ENCODE data around the gene SERPINC1. TPM values are rescaled to one million over a fixed set of nuclear protein-coding genes. Genes with fewer than 3 reads are reported as not detected.

SERPINC1 gene
- total and polyA plus RNA-seq, 2 of the 8 experiments (the other 6 are each of a cell fraction or from before 2014, with no cell fraction given) = 0.08 TPM; not detected in 1

DNA sequence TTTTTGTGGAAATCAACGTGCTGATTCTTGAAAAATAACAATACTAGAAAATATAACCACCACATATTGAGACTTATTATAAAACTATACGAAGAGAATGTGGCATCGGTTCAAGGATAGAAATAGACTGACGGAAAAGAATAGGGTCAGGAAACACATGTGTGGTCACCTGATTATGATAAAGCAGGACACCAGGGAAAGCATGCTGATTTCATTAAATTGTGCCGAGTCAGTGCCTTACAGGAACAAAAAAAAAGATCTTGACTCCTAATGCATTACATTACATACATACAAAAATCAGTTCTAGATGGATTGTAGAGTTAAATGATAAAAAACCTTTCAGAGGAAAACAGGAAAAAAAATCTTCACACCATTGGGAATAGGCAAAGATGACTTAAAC lies 43.5 kb upstream of the SERPINC1 start:
- WGBS, 2 experiments (ENCODE audit: extremely low coverage in 1 of 2, insufficient coverage in 1 of 2, insufficient read length in 1 of 2, insufficient replicate concordance in 2 of 2, low coverage in 1 of 2, low lambda C conversion rate in 2 of 2, missing lambda C conversion rate in 1 of 2) = 96% methylated on average over 5 of the region's 5 CpGs; no CpG with 5 or more reads in 1 of the 2 experiments
- Histone ChIP-seq H3K4me1 (replicated peaks in 1 of 4; ENCODE audit: control insufficient read depth in 3 of 4, insufficient read depth in 4 of 4, low read length in 3 of 4) (no peaks in the 10 kb centered on the region), H3K9ac (replicated peaks in 1 of 4; ENCODE audit: extremely low read depth in 1 of 4, low read depth in 3 of 4, low read length in 3 of 4) (no peak overlapping the region), H3K14ac (ENCODE audit: insufficient read length) (no peak overlapping the region), H3K4me2 (ENCODE audit: insufficient read depth in 1 of 2, low read depth in 2 of 2, low read length in 2 of 2) (no peak overlapping the region), H2AFZ (ENCODE audit: low read length) (no peak overlapping the region), H2AK5ac (ENCODE audit: low read depth, low read length) (no peak overlapping the region), H3K27ac (ENCODE audit: low read depth, low read length) (no peak overlapping the region), H2BK15ac (ENCODE audit: low read length) (no peak overlapping the region), H4K91ac (replicated peaks; ENCODE audit: insufficient read length, low read length) (no peak overlapping the region), H2BK120ac (replicated peaks; ENCODE audit: low read depth, low read length) (no peak overlapping the region), H3K4me3 (ENCODE audit: extremely low read depth in 1 of 4, insufficient read depth in 2 of 4, low read depth in 3 of 4, low read length in 4 of 4) (no peak overlapping the region), H3K79me2 (ENCODE audit: control insufficient read depth in 1 of 2, insufficient read depth in 2 of 2, low read length in 2 of 2) (no peaks in the 10 kb centered on the region), H3K18ac (ENCODE audit: extremely low read depth, low read length) (no peak overlapping the region), H4K5ac (ENCODE audit: insufficient read length, low read depth, low read length) (no peak overlapping the region), H3K79me1 (ENCODE audit: low read depth, low read length) (no peaks in the 10 kb centered on the region), H4K8ac (ENCODE audit: extremely low read depth, insufficient read depth, low read length) (no peak overlapping the region), H3K23me2 (ENCODE audit: low read depth, low read length) (no peaks in the 10 kb centered on the region), H3K9me3 (ENCODE audit: insufficient read depth in 2 of 2, low read depth in 1 of 2, low read length in 1 of 2) (0 out of 4 replicates have a peak, but pooled peaks cover 0 to 2% of the 10 kb centered on the region in 2 experiments), H3K23ac (ENCODE audit: insufficient read length) (no peak overlapping the region), H3K27me3 (replicated peaks in 1 of 4; ENCODE audit: control insufficient read depth in 3 of 4, extremely low read depth in 1 of 4, insufficient read depth in 3 of 4, low read length in 3 of 4) (no peaks in the 10 kb centered on the region), H3K56ac (replicated peaks; ENCODE audit: insufficient read length, low read depth, low read length) (no peak overlapping the region), H4K20me1 (replicated peaks in 1 of 2; ENCODE audit: control insufficient read depth in 1 of 2, insufficient read depth in 2 of 2, low read length in 2 of 2) (peaks cover 0 to 1% of the 10 kb centered on the region in 2 experiments), H2BK5ac (ENCODE audit: low read depth, low read length) (no peak overlapping the region), H3K4ac (replicated peaks; ENCODE audit: insufficient read length, low read depth, low read length) (no peak overlapping the region), H2BK12ac (ENCODE audit: low read depth, low read length) (no peak overlapping the region), H3K36me3 (ENCODE audit: control insufficient read depth in 2 of 4, insufficient read depth in 4 of 4, low read length in 3 of 4) (peaks cover 9 to 66% (median 28%) of the 10 kb centered on the region in 4 experiments; a peak in 7 of 8 replicates), H2BK20ac (ENCODE audit: low read length) (no peak overlapping the region)
- TF ChIP-seq, protein P1, sequence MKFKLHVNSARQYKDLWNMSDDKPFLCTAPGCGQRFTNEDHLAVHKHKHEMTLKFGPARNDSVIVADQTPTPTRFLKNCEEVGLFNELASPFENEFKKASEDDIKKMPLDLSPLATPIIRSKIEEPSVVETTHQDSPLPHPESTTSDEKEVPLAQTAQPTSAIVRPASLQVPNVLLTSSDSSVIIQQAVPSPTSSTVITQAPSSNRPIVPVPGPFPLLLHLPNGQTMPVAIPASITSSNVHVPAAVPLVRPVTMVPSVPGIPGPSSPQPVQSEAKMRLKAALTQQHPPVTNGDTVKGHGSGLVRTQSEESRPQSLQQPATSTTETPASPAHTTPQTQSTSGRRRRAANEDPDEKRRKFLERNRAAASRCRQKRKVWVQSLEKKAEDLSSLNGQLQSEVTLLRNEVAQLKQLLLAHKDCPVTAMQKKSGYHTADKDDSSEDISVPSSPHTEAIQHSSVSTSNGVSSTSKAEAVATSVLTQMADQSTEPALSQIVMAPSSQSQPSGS (IDR thresholded peaks at IDR 0.05; ENCODE audit: low read length) = no peak
- TF ChIP-seq, protein P2, sequence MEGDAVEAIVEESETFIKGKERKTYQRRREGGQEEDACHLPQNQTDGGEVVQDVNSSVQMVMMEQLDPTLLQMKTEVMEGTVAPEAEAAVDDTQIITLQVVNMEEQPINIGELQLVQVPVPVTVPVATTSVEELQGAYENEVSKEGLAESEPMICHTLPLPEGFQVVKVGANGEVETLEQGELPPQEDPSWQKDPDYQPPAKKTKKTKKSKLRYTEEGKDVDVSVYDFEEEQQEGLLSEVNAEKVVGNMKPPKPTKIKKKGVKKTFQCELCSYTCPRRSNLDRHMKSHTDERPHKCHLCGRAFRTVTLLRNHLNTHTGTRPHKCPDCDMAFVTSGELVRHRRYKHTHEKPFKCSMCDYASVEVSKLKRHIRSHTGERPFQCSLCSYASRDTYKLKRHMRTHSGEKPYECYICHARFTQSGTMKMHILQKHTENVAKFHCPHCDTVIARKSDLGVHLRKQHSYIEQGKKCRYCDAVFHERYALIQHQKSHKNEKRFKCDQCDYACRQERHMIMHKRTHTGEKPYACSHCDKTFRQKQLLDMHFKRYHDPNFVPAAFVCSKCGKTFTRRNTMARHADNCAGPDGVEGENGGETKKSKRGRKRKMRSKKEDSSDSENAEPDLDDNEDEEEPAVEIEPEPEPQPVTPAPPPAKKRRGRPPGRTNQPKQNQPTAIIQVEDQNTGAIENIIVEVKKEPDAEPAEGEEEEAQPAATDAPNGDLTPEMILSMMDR (IDR thresholded peaks at IDR 0.05; ENCODE audit: control extremely low read depth in 1 of 3, insufficient read depth in 1 of 3, low read depth in 1 of 3, low read length in 3 of 3) = no peak
- no peak for TF ChIP-seq FOSL1 (IDR thresholded peaks at IDR 0.05; ENCODE audit: insufficient read depth, low read depth, low read length)
- ChIA-PET POLR2A (ENCODE audit: partially characterized antibody) (no interaction called here), CTCF (ENCODE audit: partially characterized antibody) (interaction anchor here (0.6 kb wide), 1 partner anchor 115 kb away, joined by 3 read pairs; no protein-coding TSS in a partner anchor)
- DNase-seq (ENCODE audit: low read depth in 1 of 2, low spot score in 2 of 2) (no peak), FAIRE-seq (no peak)

Data from H1 (cell line).